ENCODE measurements around the gene TRUB2. TPM values are rescaled to one million over a fixed set of nuclear protein-coding genes. Genes with fewer than 3 reads are reported as not detected.
A peak's percentile ranks its signal among the peaks of the same experiment; 100 is the strongest.

Gene TRUB2, protein sequence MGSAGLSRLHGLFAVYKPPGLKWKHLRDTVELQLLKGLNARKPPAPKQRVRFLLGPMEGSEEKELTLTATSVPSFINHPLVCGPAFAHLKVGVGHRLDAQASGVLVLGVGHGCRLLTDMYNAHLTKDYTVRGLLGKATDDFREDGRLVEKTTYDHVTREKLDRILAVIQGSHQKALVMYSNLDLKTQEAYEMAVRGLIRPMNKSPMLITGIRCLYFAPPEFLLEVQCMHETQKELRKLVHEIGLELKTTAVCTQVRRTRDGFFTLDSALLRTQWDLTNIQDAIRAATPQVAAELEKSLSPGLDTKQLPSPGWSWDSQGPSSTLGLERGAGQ
- total RNA-seq = 35.5 TPM
- long read RNA-seq, full-length matches to known transcripts = 95 of 99 reads
- long read RNA-seq, partial matches to known transcripts = 1 of 99 reads
- long read RNA-seq, other reads (novel, unspliced or antisense) = 3 of 99 reads

DNA sequence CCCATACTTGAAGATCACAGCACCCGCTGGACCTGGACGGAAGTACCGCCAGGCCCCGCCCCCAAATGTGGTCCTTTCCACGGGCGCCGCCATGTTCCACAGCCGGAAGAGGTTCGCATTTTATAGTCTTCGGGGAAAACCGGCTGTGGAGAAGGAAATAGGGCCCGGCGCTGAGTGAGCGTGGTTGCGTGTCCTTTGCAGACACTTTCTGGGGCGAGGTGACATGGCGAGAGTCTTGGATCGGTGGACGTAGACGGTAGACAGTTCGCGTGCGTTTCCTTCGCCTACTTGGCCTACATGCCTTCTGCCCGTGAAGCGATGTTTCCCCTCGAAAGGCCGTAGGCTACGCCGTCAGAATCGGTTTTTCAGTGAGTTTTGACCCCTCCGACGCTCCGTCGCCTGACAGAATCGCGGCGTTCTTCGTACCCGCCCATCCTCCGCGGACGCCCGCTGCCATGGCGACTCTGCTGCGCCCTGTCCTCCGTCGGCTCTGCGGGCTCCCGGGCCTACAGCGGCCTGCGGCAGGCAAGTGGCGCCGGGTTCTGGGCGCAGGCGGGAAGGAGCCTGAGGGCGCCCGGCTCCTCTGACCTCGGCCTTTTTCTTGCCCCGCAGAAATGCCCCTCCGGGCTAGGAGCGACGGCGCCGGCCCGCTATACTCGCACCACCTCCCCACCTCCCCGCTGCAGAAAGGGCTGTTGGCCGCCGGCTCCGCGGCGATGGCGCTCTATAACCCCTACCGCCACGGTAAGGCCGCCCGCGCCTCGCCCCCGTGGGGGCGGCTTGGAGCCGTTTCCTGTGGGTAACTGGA lies at the start of gene TRUB2, which contains the start of gene COQ4:
TSS of gene TRUB2 (minus strand) at position 44 of the 808 bp plus-strand sequence. CDS start at position 5, 39 bp downstream.
TSS of gene COQ4 (plus strand) at position 436 of the 808 bp plus-strand sequence. CDS start at position 456, 20 bp downstream.
- peak; percentile 96 for DNase-seq
- intact Hi-C loops (cut with DNase I) = no loop called here
- peak; percentile 98 for ATAC-seq (ENCODE audit: poor library complexity)

DNA sequence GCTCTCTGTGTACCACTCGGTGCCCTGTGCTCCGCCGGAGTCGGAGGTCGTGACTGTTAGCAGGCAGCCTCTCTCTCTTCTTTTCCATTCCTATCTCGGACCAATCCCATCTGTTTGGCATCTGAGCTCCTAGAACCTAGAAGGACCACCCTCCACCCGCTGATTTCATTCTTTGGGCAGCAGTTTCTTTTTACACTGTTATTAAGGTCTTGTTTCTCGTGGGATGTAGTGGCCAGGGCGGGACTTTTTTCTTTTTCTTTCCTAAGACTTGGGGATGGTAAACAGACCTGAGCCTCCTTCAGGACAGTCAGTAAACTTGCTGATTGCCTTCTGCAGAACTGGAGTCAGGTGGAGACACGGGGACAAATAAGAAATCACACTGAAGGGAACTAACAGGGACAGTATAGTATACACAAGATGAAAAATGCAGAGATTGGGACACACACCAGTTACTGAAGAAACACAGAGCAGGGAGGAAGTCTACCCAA lies 49.4 kb upstream of the TRUB2 start:
- intact Hi-C loops (cut with DNase I) = no loop called here
- no peak for DNase-seq
- ATAC-seq (ENCODE audit: poor library complexity) = no peak

DNA sequence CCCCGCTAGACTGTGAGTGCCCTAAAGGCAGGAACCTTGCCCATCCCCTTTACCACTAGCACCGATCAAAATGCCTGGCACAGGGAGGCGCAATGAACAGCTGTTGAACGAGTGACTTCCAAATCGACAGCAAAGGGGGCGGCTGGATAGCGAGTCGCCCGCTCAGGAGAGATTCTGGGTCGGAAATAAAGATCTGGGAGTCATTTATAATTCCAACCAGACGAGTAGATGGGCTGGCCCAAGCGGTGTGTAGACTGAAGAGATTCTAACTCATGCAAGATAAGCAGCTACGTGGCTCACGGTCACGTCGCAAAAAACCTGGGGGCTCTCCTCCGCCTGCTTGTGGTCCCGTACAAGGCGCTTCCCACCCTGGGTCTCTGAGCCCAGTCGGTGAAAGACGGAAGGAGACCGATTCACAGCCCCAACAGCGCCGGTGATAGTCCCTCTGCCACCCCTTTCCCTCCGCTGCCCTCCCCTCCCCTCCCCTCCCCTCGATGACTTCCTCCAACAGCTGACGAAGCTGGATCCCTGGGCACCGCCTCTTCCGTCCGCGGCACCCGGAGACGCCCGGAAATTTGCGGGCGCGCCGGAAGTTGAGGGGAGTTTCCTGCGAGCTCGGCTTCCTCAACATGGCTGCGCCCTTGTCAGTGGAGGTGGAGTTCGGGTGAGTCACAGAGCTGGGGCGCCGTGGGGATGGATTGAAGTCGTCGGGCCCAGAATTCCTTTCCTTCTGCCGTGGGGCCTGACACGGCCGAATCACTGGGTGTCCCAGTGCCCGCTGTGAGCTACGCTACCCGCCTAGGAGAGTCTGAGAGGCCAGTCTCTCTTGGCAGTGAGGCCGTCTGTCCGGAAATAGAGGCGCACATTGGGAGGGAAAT lies 48.7 kb upstream of the TRUB2 start, which contains the start of gene URM1:
TSS of gene URM1 (plus strand) at position 623 of the 878 bp plus-strand sequence. CDS start at position 630, 7 bp downstream.
- intact Hi-C loops (cut with DNase I) = no loop called here
- peak; percentile 98 for ATAC-seq (ENCODE audit: poor library complexity)
- DNase-seq = peak; percentile 98

DNA sequence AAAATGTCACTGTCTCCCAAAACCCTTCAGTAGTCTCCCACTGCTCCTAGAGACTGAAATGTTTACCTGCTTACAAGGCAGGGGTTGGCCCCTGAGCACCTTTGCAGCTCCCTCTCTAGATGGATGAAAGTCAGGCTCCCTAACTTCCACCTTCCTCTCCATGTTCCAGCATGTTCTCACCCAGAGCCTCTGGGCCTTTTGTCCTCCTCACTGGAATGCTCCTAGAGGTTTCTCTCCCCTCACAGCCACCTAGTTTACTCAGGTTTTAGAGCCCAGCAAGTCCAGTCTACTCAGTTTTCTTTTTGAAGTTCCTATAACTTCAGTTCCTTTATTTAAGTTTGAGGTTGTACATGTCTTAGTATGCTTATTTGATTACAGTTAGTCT lies 48.1 kb upstream of the TRUB2 start:
- no peak for DNase-seq
- intact Hi-C loops (cut with DNase I) = no loop called here
- no peak for ATAC-seq (ENCODE audit: poor library complexity)

DNA sequence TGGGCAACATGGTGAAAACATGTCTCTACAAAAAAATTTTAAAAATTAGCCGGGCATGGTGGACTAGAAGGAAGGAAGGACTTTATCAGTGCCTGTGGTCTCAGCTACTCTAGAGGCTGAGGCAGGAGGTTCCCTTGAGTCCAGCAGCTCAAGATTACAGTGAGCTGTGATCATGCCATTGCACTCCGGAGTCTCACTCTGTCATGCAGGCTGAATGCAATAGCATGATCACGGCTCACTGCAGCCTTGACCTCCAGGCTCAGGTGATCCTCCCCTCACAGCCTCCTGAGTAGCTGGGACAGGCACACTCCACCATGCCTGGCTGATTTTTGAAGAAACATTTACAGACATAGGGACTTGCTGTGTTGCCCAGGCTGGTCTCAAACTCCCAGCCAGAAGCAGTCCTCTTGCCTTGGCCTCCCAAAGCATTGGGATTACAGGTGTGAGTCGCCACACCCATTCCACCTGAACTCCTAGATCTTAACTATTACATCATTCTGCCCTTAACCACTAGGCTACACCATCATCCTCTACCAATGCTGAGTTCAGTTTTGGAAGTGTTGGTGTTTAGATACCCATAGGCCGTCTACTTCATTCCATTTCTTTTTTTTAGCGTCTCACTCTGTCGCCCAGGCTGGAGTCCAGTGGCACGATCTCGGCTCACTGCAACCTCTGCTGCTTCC lies 46.9 kb upstream of the TRUB2 start:
- ATAC-seq (ENCODE audit: poor library complexity) (no peak), DNase-seq (no peak)
- intact Hi-C loops (cut with DNase I) = no loop called here

DNA sequence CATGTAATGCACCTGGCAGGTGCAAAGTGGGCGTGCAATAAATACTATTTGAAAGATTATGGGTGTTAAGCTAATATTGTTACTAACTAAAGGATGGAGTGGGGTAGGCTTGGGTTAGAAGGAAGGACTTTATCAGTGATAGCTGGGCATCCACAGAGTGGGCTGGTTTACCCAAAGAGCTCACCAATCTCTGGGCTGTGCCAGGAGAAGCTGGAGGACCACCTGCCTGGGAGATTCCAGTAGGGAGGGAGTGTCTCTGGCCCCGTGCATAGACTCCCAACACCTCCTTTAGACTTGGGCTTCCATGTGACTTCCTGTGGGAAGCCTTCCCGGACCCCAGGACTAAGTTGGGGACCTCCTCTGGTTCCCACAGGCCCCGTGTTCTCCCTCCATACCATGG lies 43.3 kb upstream of the TRUB2 start:
- intact Hi-C loops (cut with DNase I) = no loop called here
- ATAC-seq (ENCODE audit: poor library complexity) = no peak
- no peak for DNase-seq

DNA sequence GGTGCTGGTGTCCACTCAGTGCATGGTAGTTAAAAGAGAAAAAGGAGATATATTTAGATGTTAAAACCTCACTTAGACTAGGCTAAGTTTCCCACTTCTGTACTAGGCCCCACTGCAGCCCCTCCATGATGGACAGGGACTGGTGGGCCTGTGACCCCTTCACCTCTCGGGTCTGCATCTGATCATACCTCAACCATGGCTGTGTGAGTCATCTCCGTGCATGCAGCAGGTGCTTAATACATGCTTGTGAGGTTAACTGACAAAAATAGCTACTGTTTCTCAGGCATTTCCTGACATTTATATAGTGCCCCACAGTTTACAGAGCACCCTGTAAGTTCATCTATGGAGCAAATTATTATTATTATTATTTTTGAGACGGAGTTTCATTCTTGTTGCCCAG lies 40.5 kb upstream of the TRUB2 start:
- DNase-seq = no peak
- intact Hi-C loops (cut with DNase I) = loop anchor here (5.0 kb wide), 1 partner anchor 50 kb away; no protein-coding TSS in a partner anchor
- ATAC-seq (ENCODE audit: poor library complexity) = no peak

DNA sequence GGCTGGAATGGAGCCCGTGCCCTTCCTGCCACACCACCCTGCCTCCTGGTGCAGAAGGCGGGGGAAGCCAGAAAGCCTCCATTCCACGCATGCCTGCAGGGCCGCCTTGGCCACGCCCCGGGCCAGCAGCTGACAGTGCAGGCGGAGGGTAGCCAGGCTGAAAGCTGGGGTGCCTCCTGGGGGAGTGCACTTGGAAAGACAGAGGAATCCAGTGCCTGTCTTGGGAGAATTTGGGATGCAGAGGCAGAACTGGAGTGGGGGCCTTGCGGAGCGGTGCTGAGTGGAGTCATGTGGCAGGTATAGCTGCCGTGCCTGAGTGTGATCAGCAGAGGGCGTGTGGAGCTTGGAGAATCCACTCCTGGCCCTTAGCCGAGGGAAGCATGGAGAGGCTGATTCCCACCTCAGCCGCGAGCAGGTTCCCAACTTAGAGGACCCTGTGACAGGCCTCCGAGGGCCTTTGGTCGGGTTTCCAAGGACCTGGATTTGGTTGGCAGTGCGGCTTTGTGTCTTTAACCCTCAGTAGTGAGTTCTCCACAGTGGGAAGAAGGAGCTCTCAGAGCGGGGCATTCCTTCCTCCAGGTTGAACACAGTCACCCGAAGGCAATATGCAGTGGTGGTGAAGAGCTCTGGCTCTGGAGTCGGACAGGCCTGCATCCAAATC lies 39.9 kb upstream of the TRUB2 start:
- peak; percentile 88 for DNase-seq
- intact Hi-C loops (cut with DNase I) = loop anchor here (5.0 kb wide), 1 partner anchor 50 kb away; no protein-coding TSS in a partner anchor
- peak; percentile 94 for ATAC-seq (ENCODE audit: poor library complexity)

DNA sequence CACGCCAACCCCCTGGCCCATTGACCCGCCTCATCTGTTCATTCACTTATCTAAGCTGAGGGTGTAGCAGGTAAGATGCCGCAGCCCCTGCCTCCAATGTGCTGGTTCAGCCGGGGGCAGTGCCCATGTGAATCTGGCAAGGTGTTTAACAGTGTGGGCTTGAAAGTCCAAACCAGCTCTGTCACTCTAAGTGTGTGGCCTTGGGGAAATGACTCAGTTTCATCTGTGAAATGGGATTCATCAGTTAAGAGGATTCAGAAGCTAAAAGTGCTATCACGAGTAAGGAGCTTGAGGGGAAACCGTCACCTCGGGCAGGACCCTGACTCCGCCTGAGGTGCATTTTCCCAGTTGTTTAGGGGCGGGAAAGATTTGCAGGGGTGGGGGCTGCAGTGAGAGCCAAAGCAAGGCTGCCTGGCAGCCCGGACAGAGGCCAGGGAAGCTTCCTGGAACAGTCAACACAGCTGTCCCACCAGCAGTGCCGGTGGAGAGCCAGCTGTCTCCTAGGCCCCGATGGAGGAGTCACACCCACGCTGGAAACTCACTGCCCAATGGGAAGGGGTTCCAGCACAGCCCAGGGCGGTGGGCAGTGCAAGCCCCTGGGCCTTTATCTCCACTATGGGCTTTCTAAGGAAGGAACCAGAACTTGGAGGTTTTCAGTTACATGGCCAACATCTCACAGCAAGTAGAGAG lies 39.2 kb upstream of the TRUB2 start:
- DNase-seq (no peak), ATAC-seq (ENCODE audit: poor library complexity) (peak; percentile 8)
- intact Hi-C loops (cut with DNase I) = loop anchor here (5.0 kb wide), 1 partner anchor 51 kb away; no protein-coding TSS in a partner anchor

DNA sequence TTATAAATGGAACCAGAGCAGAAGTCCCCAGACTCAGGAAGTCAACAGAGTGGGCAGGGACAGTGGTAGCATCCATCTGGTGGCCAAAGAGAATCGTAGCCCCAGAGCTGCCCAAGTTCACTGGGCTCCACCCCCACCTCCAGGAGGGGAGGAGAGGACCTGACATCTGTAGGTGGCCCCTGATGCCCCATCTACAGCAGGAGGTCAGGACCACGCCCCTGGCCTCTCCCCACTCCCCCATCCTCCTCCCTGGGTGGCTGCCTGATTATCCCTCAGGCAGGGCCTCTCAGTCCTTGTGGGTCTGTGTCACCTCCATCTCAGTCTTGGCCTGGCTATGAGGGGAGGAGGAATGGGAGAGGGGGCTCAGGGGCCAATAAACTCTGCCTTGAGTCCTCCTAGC lies 38.6 kb upstream of the TRUB2 start:
- intact Hi-C loops (cut with DNase I) = loop anchor here (5.0 kb wide), 1 partner anchor 51 kb away; no protein-coding TSS in a partner anchor
- no peak for ATAC-seq (ENCODE audit: poor library complexity)
- no peak for DNase-seq

DNA sequence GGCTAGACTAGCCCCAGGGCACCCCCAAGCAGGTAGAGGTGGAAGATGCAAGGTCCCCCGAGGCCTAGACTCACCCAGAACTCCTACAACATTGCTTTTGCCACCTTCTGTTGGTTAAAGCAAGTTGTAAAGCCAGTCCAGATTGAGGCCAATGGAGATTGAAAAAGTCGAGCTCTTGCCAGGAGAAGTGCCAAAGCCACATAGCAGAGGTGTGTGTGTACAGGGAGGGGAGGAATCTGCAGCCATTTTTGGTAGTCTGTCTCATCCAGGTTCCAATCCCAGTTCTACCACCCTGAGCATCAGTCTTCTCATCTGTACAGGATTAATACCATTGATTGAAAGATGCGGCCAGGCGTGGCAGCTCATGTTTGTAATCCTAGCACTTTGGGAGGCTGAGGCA lies 36.6 kb upstream of the TRUB2 start:
- intact Hi-C loops (cut with DNase I) = no loop called here
- ATAC-seq (ENCODE audit: poor library complexity) (no peak), DNase-seq (no peak)

DNA sequence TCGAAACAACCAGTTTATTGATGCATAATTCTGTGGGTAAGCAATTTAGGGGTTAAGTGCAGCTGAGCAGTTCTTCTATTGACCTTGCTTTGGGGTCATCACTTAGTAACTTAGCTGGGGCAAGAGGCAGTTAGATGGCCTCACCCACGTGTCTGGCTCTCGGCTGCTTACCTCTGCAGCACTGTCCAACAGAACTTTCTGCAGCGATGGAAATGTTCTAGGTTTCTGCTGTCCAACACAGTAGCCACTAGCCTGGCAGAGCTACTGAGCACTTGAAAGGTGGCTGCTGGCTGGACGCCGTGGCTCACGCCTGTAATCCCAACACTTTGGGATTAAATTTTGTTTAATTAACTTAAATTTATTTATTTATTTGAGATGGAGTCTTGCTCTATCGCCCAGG lies 35.8 kb upstream of the TRUB2 start:
- DNase-seq = no peak
- ATAC-seq (ENCODE audit: poor library complexity) = no peak
- intact Hi-C loops (cut with DNase I) = no loop called here

DNA sequence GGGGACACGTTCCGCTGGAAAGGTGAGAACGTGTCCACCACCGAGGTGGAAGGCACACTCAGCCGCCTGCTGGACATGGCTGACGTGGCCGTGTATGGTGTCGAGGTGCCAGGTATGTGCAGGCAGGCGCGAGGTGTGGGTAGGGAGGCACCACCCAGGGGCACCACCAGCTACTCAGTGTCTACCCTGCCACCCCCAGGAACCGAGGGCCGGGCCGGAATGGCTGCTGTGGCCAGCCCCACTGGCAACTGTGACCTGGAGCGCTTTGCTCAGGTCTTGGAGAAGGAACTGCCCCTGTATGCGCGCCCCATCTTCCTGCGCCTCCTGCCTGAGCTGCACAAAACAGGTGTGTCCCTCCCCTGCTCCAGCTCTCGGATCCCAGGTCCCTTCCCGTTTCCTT lies 33.2 kb upstream of the TRUB2 start:
- intact Hi-C loops (cut with DNase I) = no loop called here
- ATAC-seq (ENCODE audit: poor library complexity) (no peak), DNase-seq (no peak)

DNA sequence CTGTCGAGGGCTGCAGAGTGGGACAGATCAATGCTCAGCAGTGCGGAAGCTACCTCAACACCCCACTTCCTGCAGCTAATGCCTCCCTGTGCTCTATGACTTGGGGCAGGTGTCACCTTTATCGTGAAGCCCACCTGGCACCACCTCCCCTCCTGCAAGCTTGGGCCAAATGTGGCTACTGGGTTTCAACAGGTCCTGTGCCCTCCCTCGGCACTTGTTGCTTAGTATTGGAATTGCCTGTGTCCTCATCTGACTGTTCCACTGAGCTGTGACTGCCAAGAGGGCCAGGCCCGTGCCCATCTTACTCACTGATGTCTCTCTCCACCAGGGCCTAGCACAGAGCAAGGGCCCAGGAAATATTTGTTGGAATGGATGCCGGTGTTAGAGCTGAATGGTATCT lies 27.5 kb upstream of the TRUB2 start:
- intact Hi-C loops (cut with DNase I) = no loop called here
- DNase-seq (no peak), ATAC-seq (ENCODE audit: poor library complexity) (no peak)

DNA sequence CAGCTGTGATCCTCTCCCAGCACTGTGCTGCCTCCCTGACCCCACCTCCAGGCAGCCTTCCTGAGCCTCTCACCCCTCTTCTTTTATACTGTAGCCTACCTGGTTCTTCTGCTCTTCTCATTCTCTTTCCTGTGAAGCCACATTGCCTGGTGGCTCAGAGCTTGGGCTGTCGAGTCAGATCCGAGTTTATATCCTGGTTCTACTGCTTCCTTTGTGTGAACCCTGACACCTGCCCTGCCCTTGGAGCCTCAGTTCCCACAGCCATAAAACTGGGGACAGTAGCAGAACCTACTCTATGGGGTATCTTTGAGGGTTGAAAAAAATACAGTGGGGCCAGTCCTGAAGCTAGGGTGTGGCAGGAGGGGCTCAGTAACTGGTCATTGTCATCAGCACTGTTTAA lies 26.9 kb upstream of the TRUB2 start:
- intact Hi-C loops (cut with DNase I) = no loop called here
- no peak for ATAC-seq (ENCODE audit: poor library complexity)
- DNase-seq = no peak

DNA sequence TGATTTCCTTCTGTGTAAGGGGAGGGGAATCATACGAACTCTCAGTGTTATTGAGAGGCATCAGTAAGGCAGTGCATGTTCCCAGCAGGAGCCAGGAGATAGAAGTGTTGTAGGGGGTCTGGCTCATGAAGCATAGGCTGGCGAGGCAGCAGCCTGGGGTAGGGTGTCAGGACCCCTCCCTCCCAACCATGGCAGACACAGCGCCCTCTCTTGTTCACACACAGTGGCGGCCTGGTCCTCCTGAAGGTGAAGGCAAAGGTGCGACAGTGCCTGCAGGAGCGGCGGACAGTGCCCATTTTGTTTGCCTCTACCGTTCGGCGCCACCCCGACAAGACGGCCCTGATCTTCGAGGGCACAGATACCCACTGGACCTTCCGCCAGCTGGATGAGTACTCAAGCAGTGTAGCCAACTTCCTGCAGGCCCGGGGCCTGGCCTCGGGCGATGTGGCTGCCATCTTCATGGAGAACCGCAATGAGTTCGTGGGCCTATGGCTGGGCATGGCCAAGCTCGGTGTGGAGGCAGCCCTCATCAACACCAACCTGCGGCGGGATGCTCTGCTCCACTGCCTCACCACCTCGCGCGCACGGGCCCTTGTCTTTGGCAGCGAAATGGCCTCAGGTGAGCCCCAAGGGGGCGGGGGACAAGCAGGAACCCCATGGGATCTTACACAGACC lies 22.8 kb upstream of the TRUB2 start:
- DNase-seq (no peak), ATAC-seq (ENCODE audit: poor library complexity) (no peak)
- intact Hi-C loops (cut with DNase I) = no loop called here
